Activated CD8-positive, alpha-beta memory T cell treated with anti-CD3 and anti-CD28 coated beads, Interleukin-2, amount 10 ng/mL, durations not matched to agents 7 days and 5 days (primary cell): ENCODE measurements around the gene ALDH1A3. TPM values are rescaled to one million over a fixed set of nuclear protein-coding genes. Genes with fewer than 3 reads are reported as not detected.
A peak's percentile ranks its signal among the peaks of the same experiment; 100 is the strongest.

Experiments used
- ATAC-seq: fragments of 150-1000 bp; cut with Tn5 transposase; one replicate; pipeline ENCODE4 v1.10.0; 2021; ENCODE audit warnings: moderate library complexity
- CTCF ChIA-PET: fragments of 350-600 bp; sonication (Branson Sonifier 250); formaldehyde crosslinking; loops from one replicate; lab custom pipeline; 2021; ENCODE audit warnings: antibody characterized with exemption; lab: Charles Lee
- DNase-seq: peaks from one replicate; pipeline ENCODE4 v3.0.0-alpha.2; 2020
- H3K27ac Mint-ChIP-seq: one replicate; pipeline ENCODE4 v1.8.0; 2021; ENCODE audit warnings: mild to moderate bottlenecking, mixed read lengths
- H3K27me3 Mint-ChIP-seq: one replicate; pipeline ENCODE4 v1.8.0; 2021; ENCODE audit warnings: mixed read lengths
- H3K36me3 Mint-ChIP-seq: one replicate; pipeline ENCODE4 v1.8.0; 2021; ENCODE audit warnings: mild to moderate bottlenecking, mixed read lengths
- H3K4me1 Mint-ChIP-seq: one replicate; pipeline ENCODE4 v1.8.0; 2021; ENCODE audit warnings: mixed read lengths
- H3K4me3 Mint-ChIP-seq: one replicate; pipeline ENCODE4 v1.8.0; 2021; ENCODE audit warnings: mild to moderate bottlenecking, moderate library complexity, mixed read lengths
- H3K9me3 Mint-ChIP-seq: one replicate; pipeline ENCODE4 v1.8.0; 2022; ENCODE audit warnings: low read depth, mixed read lengths
- total RNA-seq, 2 experiments: library from RNA; stranded (reverse); gene quantifications; one replicate each; pipeline ENCODE4 v1.2.3, GENCODE V29; 2021

Gene ALDH1A3
- total RNA-seq, 2 experiments from 2014 or later, result not detected

GRCh38 chr15:100932676-100933348 lies 53.2 kb downstream of the ALDH1A3 start:
- Mint-ChIP-seq H3K36me3 (no peaks in the 10 kb centered on the region), H3K27me3 (peaks cover 7% of the 10 kb centered on the region), H3K27ac (no peak overlapping the region)

GRCh38 chr15:100934166-100934565 lies 54.5 kb downstream of the ALDH1A3 start:
- H3K4me3 Mint-ChIP-seq, result no peak overlapping the region
- no peaks in the 10 kb centered on the region for H3K36me3 Mint-ChIP-seq
- H3K9me3 Mint-ChIP-seq, result no peaks in the 10 kb centered on the region
- no peaks in the 10 kb centered on the region for H3K4me1 Mint-ChIP-seq
- ATAC-seq (no peak), DNase-seq (no peak)
- CTCF ChIA-PET, result no interaction called here
- H3K27me3 Mint-ChIP-seq, result peaks cover 7% of the 10 kb centered on the region
- H3K27ac Mint-ChIP-seq, result no peak overlapping the region

More at GRCh38 chr15:100932676-100933348, 53.2 kb downstream of the ALDH1A3 start:
- no peaks in the 10 kb centered on the region for H3K9me3 Mint-ChIP-seq
- CTCF ChIA-PET, result interaction anchor here (0.7 kb wide), 1 partner anchor 75 kb away, joined by 5 read pairs; no protein-coding TSS in a partner anchor
- no peaks in the 10 kb centered on the region for H3K4me1 Mint-ChIP-seq
- ATAC-seq (no peak), DNase-seq (no peak)
- no peak overlapping the region for H3K4me3 Mint-ChIP-seq

GRCh38 chr15:100934726-100935125 lies 55.1 kb downstream of the ALDH1A3 start:
- DNase-seq, result peak; percentile 18
- CTCF ChIA-PET, result no interaction called here
- Mint-ChIP-seq H3K27me3 (peaks cover 7% of the 10 kb centered on the region), H3K27ac (no peak overlapping the region), H3K4me3 (no peak overlapping the region), H3K36me3 (no peaks in the 10 kb centered on the region), H3K4me1 (no peaks in the 10 kb centered on the region), H3K9me3 (no peaks in the 10 kb centered on the region)
- no peak for ATAC-seq

GRCh38 chr15:100937171-100937570 lies 57.5 kb downstream of the ALDH1A3 start:
- Mint-ChIP-seq H3K27ac (no peak overlapping the region), H3K9me3 (no peaks in the 10 kb centered on the region), H3K4me3 (no peak overlapping the region), H3K27me3 (peaks cover 6% of the 10 kb centered on the region), H3K4me1 (no peaks in the 10 kb centered on the region), H3K36me3 (no peaks in the 10 kb centered on the region)
- no peak for DNase-seq
- no peak for ATAC-seq
- CTCF ChIA-PET, result no interaction called here

GRCh38 chr15:100939791-100940190 lies 60.2 kb downstream of the ALDH1A3 start:
- no peaks in the 10 kb centered on the region for H3K9me3 Mint-ChIP-seq
- DNase-seq, result no peak
- CTCF ChIA-PET, result no interaction called here
- H3K4me1 Mint-ChIP-seq, result no peaks in the 10 kb centered on the region
- H3K4me3 Mint-ChIP-seq, result no peak overlapping the region
- no peak overlapping the region for H3K27ac Mint-ChIP-seq
- no peaks in the 10 kb centered on the region for H3K36me3 Mint-ChIP-seq
- ATAC-seq, result no peak
- no peaks in the 10 kb centered on the region for H3K27me3 Mint-ChIP-seq

GRCh38 chr15:100940767-100941379 lies 61.2 kb downstream of the ALDH1A3 start:
- DNase-seq (no peak), ATAC-seq (no peak)
- Mint-ChIP-seq H3K4me1 (no peaks in the 10 kb centered on the region), H3K27me3 (no peaks in the 10 kb centered on the region), H3K9me3 (no peaks in the 10 kb centered on the region), H3K27ac (no peak overlapping the region), H3K4me3 (no peak overlapping the region), H3K36me3 (no peaks in the 10 kb centered on the region)
- CTCF ChIA-PET, result no interaction called here

GRCh38 chr15:100941536-100941935 lies 61.9 kb downstream of the ALDH1A3 start:
- no peak for DNase-seq
- CTCF ChIA-PET, result no interaction called here

GRCh38 chr15:100942656-100943425 lies 63.2 kb downstream of the ALDH1A3 start:
- Mint-ChIP-seq H3K36me3 (no peaks in the 10 kb centered on the region), H3K4me3 (no peak overlapping the region), H3K27me3 (peaks cover 8% of the 10 kb centered on the region), H3K4me1 (no peaks in the 10 kb centered on the region), H3K27ac (no peak overlapping the region), H3K9me3 (no peaks in the 10 kb centered on the region)
- DNase-seq, result no peak
- ATAC-seq, result no peak
- CTCF ChIA-PET, result interaction anchor here (2.2 kb wide), 1 partner anchor 25 kb away, joined by 8 read pairs; no protein-coding TSS in a partner anchor

More at GRCh38 chr15:100941536-100941935, 61.9 kb downstream of the ALDH1A3 start:
- Mint-ChIP-seq H3K27me3 (peaks cover 3% of the 10 kb centered on the region), H3K36me3 (no peaks in the 10 kb centered on the region), H3K4me1 (no peaks in the 10 kb centered on the region), H3K9me3 (no peaks in the 10 kb centered on the region), H3K4me3 (no peak overlapping the region), H3K27ac (no peak overlapping the region)
- ATAC-seq, result no peak

- H3K4me3 Mint-ChIP-seq, result no peak overlapping the region
- ATAC-seq (no peak), DNase-seq (no peak)
- no peaks in the 10 kb centered on the region for H3K4me1 Mint-ChIP-seq
- no peak overlapping the region for H3K27ac Mint-ChIP-seq
- H3K9me3 Mint-ChIP-seq, result no peaks in the 10 kb centered on the region
- H3K36me3 Mint-ChIP-seq, result no peaks in the 10 kb centered on the region
- CTCF ChIA-PET, result interaction anchor here (2.2 kb wide), 1 partner anchor 26 kb away, joined by 8 read pairs; no protein-coding TSS in a partner anchor
- peaks cover 21% of the 10 kb centered on the region for H3K27me3 Mint-ChIP-seq
These were observed 64.7 kb downstream of the ALDH1A3 start for GRCh38 chr15:100944244-100944895.

GRCh38 chr15:100944986-100945385 lies 65.4 kb downstream of the ALDH1A3 start:
- CTCF ChIA-PET, result no interaction called here
- no peaks in the 10 kb centered on the region for H3K4me1 Mint-ChIP-seq

GRCh38 chr15:100947760-100948429 lies 68.3 kb downstream of the ALDH1A3 start:
- Mint-ChIP-seq H3K36me3 (no peaks in the 10 kb centered on the region), H3K4me3 (no peak overlapping the region), H3K27ac (no peak overlapping the region), H3K4me1 (no peaks in the 10 kb centered on the region), H3K9me3 (no peaks in the 10 kb centered on the region), H3K27me3 (peaks cover 30% of the 10 kb centered on the region)
- no peak for DNase-seq
- no peak for ATAC-seq
- CTCF ChIA-PET, result no interaction called here

More at GRCh38 chr15:100944986-100945385, 65.4 kb downstream of the ALDH1A3 start:
- Mint-ChIP-seq H3K27me3 (peaks cover 26% of the 10 kb centered on the region), H3K9me3 (no peaks in the 10 kb centered on the region), H3K36me3 (no peaks in the 10 kb centered on the region), H3K4me3 (no peak overlapping the region), H3K27ac (no peak overlapping the region)
- ATAC-seq, result no peak
- no peak for DNase-seq

GRCh38 chr15:100948430-100948762 lies 68.8 kb downstream of the ALDH1A3 start:
- Mint-ChIP-seq H3K4me1 (no peaks in the 10 kb centered on the region), H3K9me3 (no peaks in the 10 kb centered on the region), H3K4me3 (no peak overlapping the region), H3K27me3 (peaks cover 30% of the 10 kb centered on the region), H3K27ac (no peak overlapping the region), H3K36me3 (no peaks in the 10 kb centered on the region)
- CTCF ChIA-PET, result no interaction called here
- ATAC-seq, result no peak
- no peak for DNase-seq

- no peak overlapping the region for H3K27ac Mint-ChIP-seq
- no peaks in the 10 kb centered on the region for H3K36me3 Mint-ChIP-seq
- peaks cover 36% of the 10 kb centered on the region for H3K27me3 Mint-ChIP-seq
- DNase-seq (no peak), ATAC-seq (no peak)
- CTCF ChIA-PET, result no interaction called here
- no peaks in the 10 kb centered on the region for H3K9me3 Mint-ChIP-seq
- H3K4me1 Mint-ChIP-seq, result no peaks in the 10 kb centered on the region
- H3K4me3 Mint-ChIP-seq, result no peak overlapping the region
These were observed 70.1 kb downstream of the ALDH1A3 start for GRCh38 chr15:100949691-100950090.
